ENCODE data around the gene CHMP3. TPM values are rescaled to one million over a fixed set of nuclear protein-coding genes. Genes with fewer than 3 reads are reported as not detected.
"Not testable (repeated sequence)": the region's sequence is repeated elsewhere in the genome, so short reads cannot be mapped to it uniquely, and the experiment has no call there.

CHMP3 gene
- total and polyA plus RNA-seq, 2 donors from 2014 or later = 123 to 162 TPM

GRCh38 chr2:86592547-86593230 lies 29.4 kb upstream of the CHMP3 start:
- FAIRE-seq (no peak), DNase-seq (no peak)
- intact Hi-C loops (cut with DNase I) = no loop called here
- Histone ChIP-seq H3K9me3 (ENCODE audit: control insufficient read depth in 2 of 3, insufficient read depth in 1 of 3, low read length in 3 of 3) (peaks cover 0 to 2% (median 0%) of the 10 kb centered on the region in 3 donors), H3K4me3 (ENCODE audit: low read length in 3 of 3) (no peak overlapping the region), H3K4me1 (ENCODE audit: control insufficient read depth in 2 of 3, insufficient read depth in 2 of 3, low read depth in 1 of 3, low read length in 3 of 3) (no peaks in the 10 kb centered on the region), H3K9ac (ENCODE audit: low read length in 3 of 3) (no peak overlapping the region), H3K27me3 (ENCODE audit: control insufficient read depth, insufficient read depth, low read length) (no peaks in the 10 kb centered on the region), H3K36me3 (ENCODE audit: control insufficient read depth in 2 of 3, insufficient read depth in 3 of 3, low read length in 3 of 3) (no peaks in the 10 kb centered on the region), H3K27ac (ENCODE audit: low read depth in 2 of 2, low read length in 2 of 2) (no peak overlapping the region)
- TF ChIP-seq CTCF (IDR thresholded peaks at IDR 0.05; ENCODE audit: borderline replicate concordance, extremely low read depth, insufficient read depth) = no peak

GRCh38 chr2:86589701-86590100 lies 26.5 kb upstream of the CHMP3 start:
- intact Hi-C loops (cut with DNase I); H3K36me3 ChIP-seq (ENCODE audit: control insufficient read depth in 2 of 3, insufficient read depth in 3 of 3, low read length in 3 of 3); H3K9ac ChIP-seq (ENCODE audit: low read length in 3 of 3); H3K27me3 ChIP-seq (ENCODE audit: control insufficient read depth, insufficient read depth, low read length); H3K4me1 ChIP-seq (ENCODE audit: control insufficient read depth in 2 of 3, insufficient read depth in 2 of 3, low read depth in 1 of 3, low read length in 3 of 3); H3K9me3 ChIP-seq (ENCODE audit: control insufficient read depth in 2 of 3, insufficient read depth in 1 of 3, low read length in 3 of 3); DNase-seq; H3K4me3 ChIP-seq (ENCODE audit: low read length in 3 of 3); H3K27ac ChIP-seq (ENCODE audit: low read depth in 2 of 2, low read length in 2 of 2); FAIRE-seq: not testable (repeated sequence)

DNA sequence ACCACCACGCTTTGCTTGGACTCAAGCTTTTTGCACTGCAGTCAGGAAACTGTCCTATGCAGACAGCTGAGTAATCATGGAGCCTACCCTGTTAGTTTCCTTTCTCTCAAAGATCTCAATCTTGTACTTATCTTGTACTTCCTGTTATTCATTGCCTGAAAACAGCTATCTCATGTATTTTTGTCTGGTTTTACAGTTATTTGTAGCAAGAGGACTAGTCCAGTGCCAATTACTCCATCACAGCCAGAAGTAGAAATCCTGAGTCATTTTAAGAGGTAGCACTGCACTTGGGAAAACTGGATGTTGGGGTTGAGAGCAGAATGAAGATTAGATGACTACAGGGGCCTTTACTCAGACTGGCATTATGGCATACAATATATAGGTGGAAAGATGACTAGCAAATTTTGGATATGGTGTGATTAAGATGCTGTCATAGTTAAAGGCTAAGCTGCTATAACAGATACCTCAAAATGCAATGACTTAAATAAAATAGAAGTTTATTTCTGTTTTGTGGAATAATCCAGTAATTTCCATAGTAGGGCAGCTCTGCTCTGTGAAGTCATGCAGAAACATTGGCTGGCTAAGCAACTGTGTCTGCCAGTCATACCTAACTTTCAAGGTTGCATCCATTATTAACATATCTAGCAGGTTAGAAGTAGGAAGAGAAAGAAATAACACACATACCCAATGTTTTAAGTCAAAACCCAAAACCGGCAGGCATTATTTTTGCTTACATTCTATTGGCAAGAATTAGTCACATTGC lies 21.1 kb upstream of the CHMP3 start:
- Histone ChIP-seq H3K4me3 (ENCODE audit: low read length in 3 of 3) (no peak overlapping the region), H3K9ac (ENCODE audit: low read length in 3 of 3) (no peak overlapping the region), H3K4me1 (ENCODE audit: control insufficient read depth in 2 of 3, insufficient read depth in 2 of 3, low read depth in 1 of 3, low read length in 3 of 3) (no peaks in the 10 kb centered on the region), H3K9me3 (ENCODE audit: control insufficient read depth in 2 of 3, insufficient read depth in 1 of 3, low read length in 3 of 3) (no peaks in the 10 kb centered on the region), H3K27ac (ENCODE audit: low read depth in 2 of 2, low read length in 2 of 2) (no peak overlapping the region), H3K27me3 (ENCODE audit: control insufficient read depth, insufficient read depth, low read length) (no peaks in the 10 kb centered on the region), H3K36me3 (ENCODE audit: control insufficient read depth in 2 of 3, insufficient read depth in 3 of 3, low read length in 3 of 3) (no peaks in the 10 kb centered on the region)
- DNase-seq = peak in 1 of 5 donors; percentile 5
- intact Hi-C loops (cut with DNase I) = no loop called here
- no peak for TF ChIP-seq CTCF (IDR thresholded peaks at IDR 0.05; ENCODE audit: borderline replicate concordance, extremely low read depth, insufficient read depth)
- FAIRE-seq = no peak

- DNase-seq = no peak
- intact Hi-C loops (cut with DNase I) = no loop called here
Observed at GRCh38 chr2:86580560-86580959, 17.3 kb upstream of the CHMP3 start.

More at GRCh38 chr2:86580560-86580959, 17.3 kb upstream of the CHMP3 start:
- H3K27ac ChIP-seq (ENCODE audit: low read depth in 2 of 2, low read length in 2 of 2) = no peak overlapping the region
- H3K9ac ChIP-seq (ENCODE audit: low read length in 3 of 3) = no peak overlapping the region
- TF ChIP-seq CTCF (IDR thresholded peaks at IDR 0.05; ENCODE audit: borderline replicate concordance, extremely low read depth, insufficient read depth) = no peak
- H3K36me3 ChIP-seq (ENCODE audit: control insufficient read depth in 2 of 3, insufficient read depth in 3 of 3, low read length in 3 of 3) = no peaks in the 10 kb centered on the region
- no peaks in the 10 kb centered on the region for H3K27me3 ChIP-seq (ENCODE audit: control insufficient read depth, insufficient read depth, low read length)
- no peaks in the 10 kb centered on the region for H3K4me1 ChIP-seq (ENCODE audit: control insufficient read depth in 2 of 3, insufficient read depth in 2 of 3, low read depth in 1 of 3, low read length in 3 of 3)
- no peaks in the 10 kb centered on the region for H3K9me3 ChIP-seq (ENCODE audit: control insufficient read depth in 2 of 3, insufficient read depth in 1 of 3, low read length in 3 of 3)
- no peak for FAIRE-seq
- no peak overlapping the region for H3K4me3 ChIP-seq (ENCODE audit: low read length in 3 of 3)

All from kidney (tissue), 14 donors.